Measurements from ENCODE around the gene ARHGAP44.

ARHGAP44 gene

GRCh38 chr17:13030459-13031300 lies 241.4 kb downstream of the ARHGAP44 start:
- DNase-seq: peak; percentile 43 to 70

DNA sequence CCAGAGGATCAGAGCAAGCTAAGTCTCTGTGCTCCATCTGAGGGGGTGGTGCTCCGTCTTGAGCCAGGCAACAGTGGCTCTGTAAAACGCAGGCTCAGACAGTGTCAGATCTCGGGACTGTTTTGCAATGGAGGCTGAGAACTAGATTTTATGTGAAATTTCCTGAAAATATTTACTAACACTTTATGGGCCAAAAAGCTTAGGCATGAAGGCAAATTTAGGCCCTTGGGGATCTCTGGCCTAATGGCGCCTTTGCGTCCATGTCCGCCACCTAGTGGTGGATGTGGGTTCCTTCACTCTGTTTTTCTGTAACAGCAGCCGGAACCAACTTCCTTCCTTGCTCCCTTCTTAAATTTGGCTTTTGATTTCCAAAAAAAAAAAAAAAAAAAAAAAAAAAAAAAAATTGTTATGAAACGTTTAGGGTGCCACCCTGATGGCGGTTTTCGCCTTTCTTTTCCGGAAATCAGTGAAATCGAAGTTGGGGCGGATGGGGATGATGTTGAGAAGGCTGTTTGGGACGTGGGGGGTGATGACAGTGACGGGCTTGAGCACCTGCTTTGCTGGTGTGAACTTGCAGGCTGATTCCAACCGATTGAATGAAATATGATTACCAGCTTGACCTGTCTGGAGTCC lies 242.5 kb downstream of the ARHGAP44 start:
- DNase-seq: peak; percentile 48 to 67

DNA sequence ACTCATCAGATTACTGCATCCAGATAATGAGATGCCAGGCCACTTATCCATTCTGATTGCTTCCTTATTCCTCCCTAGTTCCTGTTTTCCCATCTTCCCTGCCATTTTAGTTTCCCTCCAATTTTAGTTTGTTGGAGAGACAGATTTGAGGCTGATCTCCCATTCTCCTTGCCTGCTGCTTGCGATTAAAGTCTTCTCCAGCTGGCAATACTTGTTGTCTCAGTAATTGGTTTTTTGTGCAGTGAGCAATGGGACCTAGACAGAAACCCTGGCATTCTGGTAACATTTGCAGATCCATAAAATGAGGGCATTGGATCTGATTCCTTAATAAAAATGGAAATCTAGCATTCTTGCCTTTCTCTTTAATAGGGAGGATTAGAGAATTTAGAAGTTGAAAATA lies 246.1 kb downstream of the ARHGAP44 start:
- DNase-seq: no peak

DNA sequence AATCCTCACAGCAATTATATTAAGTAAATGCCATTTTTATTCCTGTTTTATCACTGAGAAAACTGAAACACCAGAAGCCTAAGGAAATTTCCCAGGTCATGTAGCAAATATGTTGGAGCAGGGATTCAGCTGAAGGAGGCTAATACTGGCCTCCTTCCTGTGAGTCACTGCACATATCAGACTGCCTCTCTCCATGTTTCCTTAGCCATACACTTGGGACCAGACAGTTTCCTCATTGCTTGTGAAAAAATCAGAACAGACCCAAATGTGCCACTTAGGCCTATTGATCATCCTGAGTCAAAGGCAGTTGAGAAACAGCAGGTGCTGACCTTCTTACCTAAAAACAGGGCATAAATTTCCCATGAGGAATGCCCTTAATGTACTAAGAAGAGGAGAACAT lies 247.5 kb downstream of the ARHGAP44 start:
- no peak for DNase-seq

DNA sequence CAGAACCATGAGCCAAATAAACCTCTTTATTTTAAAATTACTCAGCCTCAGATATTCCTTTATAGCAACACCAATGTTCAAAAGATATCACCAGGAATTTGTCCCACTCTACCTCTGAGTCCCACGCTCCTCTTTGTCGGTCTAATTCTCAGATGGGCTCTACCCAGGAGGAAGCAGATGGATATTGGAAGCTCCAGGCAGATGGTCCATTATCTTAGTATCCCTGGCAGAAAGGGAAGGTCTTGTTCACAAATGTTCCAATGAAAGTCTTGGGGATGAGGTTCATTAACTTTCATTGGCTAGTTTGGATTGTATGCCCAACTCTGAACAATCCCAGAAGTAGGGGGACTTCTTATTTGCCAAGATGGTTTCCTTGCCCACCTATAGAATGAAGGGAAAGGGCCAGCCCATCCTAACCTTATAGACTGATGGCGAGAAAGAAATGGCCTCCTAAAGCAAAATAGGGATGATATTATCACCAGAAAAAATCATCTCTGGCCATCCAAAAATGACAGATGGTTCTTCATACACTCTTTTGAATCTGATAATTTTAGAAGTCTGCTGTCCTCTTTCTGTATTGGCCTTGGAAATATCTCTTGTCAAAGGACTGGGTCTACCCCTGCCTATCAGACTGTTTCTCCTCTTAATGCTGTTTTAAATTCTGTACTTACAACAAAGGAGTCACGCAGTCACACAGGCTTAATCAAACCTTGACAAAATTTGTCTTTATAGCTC lies 249.8 kb downstream of the ARHGAP44 start:
- DNase-seq: no peak

Measured in CD4-positive, alpha-beta T cell treated with Interleukin-4 for 1 hour (primary cell).